GM10248 (cell line): ENCODE measurements around the gene GPC2.

Experiments
- CTCF ChIA-PET: fragments of 300-600 bp; sonication (Branson Sonifier 250); formaldehyde crosslinking; extraction: SDS; loops from one replicate; lab custom pipeline; 2021; ENCODE audit warnings: antibody characterized with exemption; lab: Yijun Ruan, JAX
- POLR2A ChIA-PET: fragments of 350-650 bp; sonication (Branson Sonifier 250); formaldehyde crosslinking; extraction: SDS; loops from one replicate; lab custom pipeline; 2020; ENCODE audit warnings: antibody characterized with exemption; lab: Yijun Ruan, JAX
- DNase-seq: peaks from one replicate; pipeline ENCODE4 v3.0.0; 2012; ENCODE audit errors: extremely low spot score
- CTCF ChIP-seq: IDR thresholded peaks from 2 replicates; pipeline ENCODE4 v1.5.1; 2012; ENCODE audit warnings: mild to moderate bottlenecking, low read depth; ENCODE audit errors: extremely low read depth, missing control alignments, control extremely low read depth

GPC2 gene

GRCh38 chr7:100170101-100170897 is 6.9 kb downstream of the GPC2 start:
- DNase-seq: no peak
- ChIA-PET CTCF (interaction anchor here (1.0 to 1.3 kb wide), 2 partner anchors 20 to 258 kb away, joined by 3 read pairs; partner anchors contain the start of gene ZCWPW1), POLR2A (no interaction called here)
- TF ChIP-seq CTCF: no peak

GRCh38 chr7:100169147-100169850 is 7.9 kb downstream of the GPC2 start:
- ChIA-PET CTCF (interaction anchor here (3.3 kb wide), 1 partner anchor 38 kb away, joined by 23 read pairs; no protein-coding TSS in a partner anchor), POLR2A (no interaction called here)
- no peak for DNase-seq
- TF ChIP-seq CTCF: no peak

- ChIA-PET CTCF (interaction anchor here (0.8 to 3.3 kb wide), 6 partner anchors 11 to 50 kb away, joined by 3 to 23 read pairs (median 4); no protein-coding TSS in a partner anchor), POLR2A (no interaction called here)
- no peak for TF ChIP-seq CTCF
- DNase-seq: no peak
Observed at GRCh38 chr7:100167912-100168323, 9.3 kb downstream of the GPC2 start.

- CTCF ChIA-PET: interaction anchor here (1.0 to 3.3 kb wide), 7 partner anchors 10 to 51 kb away, joined by 3 to 23 read pairs (median 4); partner anchors contain the start of genes GPC2 and STAG3
- DNase-seq: no peak
- POLR2A ChIA-PET: no interaction called here
- TF ChIP-seq CTCF: no peak
Observed at GRCh38 chr7:100166970-100167911, 9.9 kb downstream of the GPC2 start.

GRCh38 chr7:100166317-100166940 is 10.8 kb downstream of the GPC2 start:
- POLR2A ChIA-PET: no interaction called here
- no peak for DNase-seq
- TF ChIP-seq CTCF: no peak
- CTCF ChIA-PET: interaction anchor here (1.1 to 3.3 kb wide), 6 partner anchors 9 to 51 kb away, joined by 3 to 23 read pairs (median 6); partner anchors contain the start of genes GPC2 and STAG3

- CTCF ChIA-PET: no interaction called here
- no peak for TF ChIP-seq CTCF
- DNase-seq: no peak
- POLR2A ChIA-PET: no interaction called here
Observed at GRCh38 chr7:100163871-100164270, 13.3 kb downstream of the GPC2 start.
